GM18861 (cell line): ENCODE results near the gene SP5.
"Not testable (repeated sequence)": the region's sequence is repeated elsewhere in the genome, so short reads cannot be mapped to it uniquely, and the experiment has no call there.

Experiments used
- ATAC-seq: cut with Tn5 transposase; IDR thresholded peaks from one replicate; pipeline ENCODE4 v1.9.1; 2021; ENCODE audit not compliant: unreplicated experiment

The SP5 gene

GRCh38 chr2:170737406-170737805, 22.3 kb downstream of the SP5 start:
- ATAC-seq: no peak

- ATAC-seq: no peak
These were observed 22.7 kb downstream of the SP5 start for GRCh38 chr2:170737821-170738220.

GRCh38 chr2:170739048-170739447, 23.9 kb downstream of the SP5 start:
- ATAC-seq: no peak

- no peak for ATAC-seq
These were observed 24.4 kb downstream of the SP5 start for GRCh38 chr2:170739507-170740046.

GRCh38 chr2:170740660-170741059, 25.5 kb downstream of the SP5 start:
- ATAC-seq: no peak

- no peak for ATAC-seq
These were observed 26.9 kb downstream of the SP5 start for GRCh38 chr2:170742000-170742399.

GRCh38 chr2:170742896-170743529, 27.9 kb downstream of the SP5 start:
- ATAC-seq: no peak

GRCh38 chr2:170743530-170744239, 28.5 kb downstream of the SP5 start:
- no peak for ATAC-seq

- no peak for ATAC-seq
These were observed 29.3 kb downstream of the SP5 start for GRCh38 chr2:170744248-170745002.

GRCh38 chr2:170745305-170745704, 30.2 kb downstream of the SP5 start:
- no peak for ATAC-seq

GRCh38 chr2:170747921-170748320, 32.8 kb downstream of the SP5 start:
- ATAC-seq: no peak

GRCh38 chr2:170751555-170751954, 36.4 kb downstream of the SP5 start:
- ATAC-seq: not testable (repeated sequence)

- no peak for ATAC-seq
These were observed 46.4 kb downstream of the SP5 start for GRCh38 chr2:170761572-170761971.

- no peak for ATAC-seq
These were observed 47.6 kb downstream of the SP5 start for GRCh38 chr2:170762760-170763159.

GRCh38 chr2:170763232-170763631, 48.1 kb downstream of the SP5 start:
- ATAC-seq: no peak

GRCh38 chr2:170764880-170765261, 49.7 kb downstream of the SP5 start:
- ATAC-seq: no peak

- ATAC-seq: no peak
These were observed 51.6 kb downstream of the SP5 start for GRCh38 chr2:170766693-170767092.
